CD14-positive monocyte (primary cell): ENCODE results near the gene INSM2. TPM values are rescaled to one million over a fixed set of nuclear protein-coding genes. Genes with fewer than 3 reads are reported as not detected.

Experiments
- DNase-seq, 3 donors: peaks; one replicate each; pipeline ENCODE4 v3.0.0-alpha.2; 2011 to 2022
- H2AFZ ChIP-seq: 2 replicates; pipeline ENCODE4 v1.6.0; 2012; ENCODE audit warnings: mild to moderate bottlenecking, low read depth, low read length, inconsistent platforms; ENCODE audit not compliant: insufficient read depth, poor library complexity, severe bottlenecking
- H3K27ac ChIP-seq, 2 donors: 1 replicate in 1 of 2; 2 replicates in 1 of 2; pipeline ENCODE4 v1.5.1; 2012 to 2013; ENCODE audit warnings: low read length in 2 of 2, control low read depth in 1 of 2, inconsistent platforms in 1 of 2, low read depth in 1 of 2, mild to moderate bottlenecking in 1 of 2
- H3K27me3 ChIP-seq, 2 donors: one replicate each; pipeline versions ENCODE4 v1.6.0 to v1.6.1; 2011 to 2013; ENCODE audit warnings: low read length in 2 of 2; ENCODE audit not compliant: control insufficient read depth in 2 of 2, insufficient read depth in 2 of 2
- H3K36me3 ChIP-seq, 2 donors: replicated peaks in 1 of 2; 1 replicate in 1 of 2; 2 replicates in 1 of 2; pipeline versions ENCODE4 v1.5.1 to v1.6.1; 2012 to 2013; ENCODE audit warnings: low read length in 2 of 2, control low read depth in 1 of 2, inconsistent platforms in 1 of 2, mild to moderate bottlenecking in 1 of 2; ENCODE audit not compliant: insufficient read depth in 2 of 2, control insufficient read depth in 1 of 2
- H3K4me1 ChIP-seq, 2 donors: 1 replicate in 1 of 2; 2 replicates in 1 of 2; pipeline versions ENCODE4 v1.5.1 to v1.6.1; 2012 to 2013; ENCODE audit warnings: low read length in 2 of 2, control low read depth in 1 of 2, inconsistent platforms in 1 of 2, mild to moderate bottlenecking in 1 of 2, moderate library complexity in 1 of 2; ENCODE audit not compliant: insufficient read depth in 2 of 2, control insufficient read depth in 1 of 2
- H3K4me2 ChIP-seq: replicated peaks from 2 replicates; pipeline ENCODE3; 2012; ENCODE audit warnings: low read length, moderate library complexity, mild to moderate bottlenecking; ENCODE audit not compliant: poor library complexity, severe bottlenecking; ENCODE audit errors: extremely low read depth
- H3K4me3 ChIP-seq, 3 experiments: fragments of 200-600 bp in 1 of 3; sonication (generic) in 1 of 3; replicated peaks in 1 of 3; 1 replicate in 2 of 3; 2 replicates in 1 of 3; pipeline ENCODE4 v1.5.1; 2011 to 2013; ENCODE audit warnings: low read length in 3 of 3, mild to moderate bottlenecking in 3 of 3, control low read depth in 2 of 3, low read depth in 2 of 3, inconsistent platforms in 1 of 3, moderate library complexity in 1 of 3
- H3K79me2 ChIP-seq: 2 replicates; pipeline ENCODE4 v1.6.0; 2012; ENCODE audit warnings: mild to moderate bottlenecking, control low read depth, inconsistent platforms, low read length, moderate library complexity; ENCODE audit not compliant: insufficient read depth
- H3K9ac ChIP-seq: 2 replicates; pipeline ENCODE4 v1.6.0; 2017; ENCODE audit warnings: low read length, mild to moderate bottlenecking; ENCODE audit not compliant: insufficient read depth, poor library complexity, severe bottlenecking
- H3K9me3 ChIP-seq, 2 donors: replicated peaks in 1 of 2; 1 replicate in 1 of 2; 2 replicates in 1 of 2; pipeline versions ENCODE4 v1.5.1 to v1.6.1; 2012 to 2013; ENCODE audit warnings: low read length in 2 of 2, control low read depth in 1 of 2; ENCODE audit not compliant: control insufficient read depth in 1 of 2, insufficient read depth in 1 of 2
- H4K20me1 ChIP-seq: 2 replicates; pipeline ENCODE4 v1.6.0; 2012; ENCODE audit warnings: mild to moderate bottlenecking, low read length, control low read depth, moderate library complexity; ENCODE audit not compliant: insufficient read depth
- H3K27ac Mint-ChIP-seq, 7 donors: one replicate each; pipeline ENCODE4 v1.8.0; 2020; ENCODE audit warnings: mild to moderate bottlenecking in 7 of 7, mixed read lengths in 7 of 7, moderate library complexity in 6 of 7, inconsistent platforms in 2 of 7
- H3K27me3 Mint-ChIP-seq, 3 donors: one replicate each; pipeline ENCODE4 v1.8.0; 2021 to 2022; ENCODE audit warnings: low read depth in 3 of 3, mild to moderate bottlenecking in 3 of 3, mixed read lengths in 3 of 3, moderate library complexity in 3 of 3, inconsistent platforms in 1 of 3
- H3K36me3 Mint-ChIP-seq, 2 donors: one replicate each; pipeline ENCODE4 v1.8.0; 2020; ENCODE audit warnings: mixed read lengths in 2 of 2, inconsistent platforms in 1 of 2, mild to moderate bottlenecking in 1 of 2
- H3K4me1 Mint-ChIP-seq: one replicate; pipeline ENCODE4 v1.8.0; 2020; ENCODE audit warnings: mild to moderate bottlenecking, mixed read lengths
- H3K4me3 Mint-ChIP-seq, 2 donors: one replicate each; pipeline ENCODE4 v1.8.0; 2020; ENCODE audit warnings: mild to moderate bottlenecking in 2 of 2, mixed read lengths in 2 of 2, moderate library complexity in 1 of 2
- H3K9me3 Mint-ChIP-seq, 7 donors: one replicate each; pipeline ENCODE4 v1.8.0; 2020 to 2022; ENCODE audit warnings: mixed read lengths in 7 of 7, mild to moderate bottlenecking in 6 of 7, moderate library complexity in 6 of 7, inconsistent platforms in 2 of 7
- CTCF ChIP-seq: fragments of 200-600 bp; IDR thresholded peaks from one replicate; pipeline ENCODE4 v1.8.0; 2022; ENCODE audit warnings: antibody characterized with exemption, mild to moderate bottlenecking
- WGBS: methylation state at CpG from one replicate; pipeline ENCODE4 v1.1.5; 2013; ENCODE audit warnings: missing lambda C conversion rate; ENCODE audit not compliant: insufficient coverage; 5-methylcytosine and 5-hydroxymethylcytosine counted together
- intact Hi-C, 2 donors: fragments of 100-400 bp; cut with micrococcal nuclease; formaldehyde crosslinking; loops; one replicate each; pipeline versions ENCODE4 v1.15.0 to v1.15.1; 2023
- polyA minus RNA-seq: library from RNA; depleted of rRNA, polyadenylated mRNA; stranded (reverse); fragments of >200 nt; gene quantifications from 2 replicates; pipeline ENCODE4 v1.2.3, GENCODE V29; 2012
- polyA plus RNA-seq, 3 donors: library from polyadenylated mRNA; depleted of rRNA in 1 of 3; unstranded in 2 of 3; stranded (reverse) in 1 of 3; fragments of 300-500 nt in 2 of 3; fragments of >200 nt in 1 of 3; fragmentation: Illumina TruSeq in 2 of 3; gene quantifications; 1 replicate in 2 of 3; 2 replicates in 1 of 3; pipeline ENCODE4 v1.2.3, GENCODE V29; 2012 to 2021
- total RNA-seq, 12 experiments: library from RNA in 1 of 12; stranded (reverse) in 1 of 12; fragments of 120-200 nt in 1 of 12; gene quantifications; one replicate each; pipeline ENCODE4 v1.2.4 and lab custom pipeline; 2013 to 2026; ENCODE audit warnings: mixed read lengths in 6 of 12, inconsistent platforms in 1 of 12

The INSM2 gene
- 0.02 TPM for total RNA-seq (2013)
- polyA plus RNA-seq (not detected), polyA minus RNA-seq (not detected in 2 replicates), total RNA-seq (lab: John Stamatoyannopoulos, UW) (0 to 0.45 (median 0.12) reads per million in 11 experiments)

GRCh38 chr14:35533357-35534207 lies at the start of gene INSM2:
INSM2 (plus strand) TSS chr14:35534164; CDS start chr14:35534253, 89 bp downstream.
- H3K27ac Mint-ChIP-seq = no peak within 1 kb of the TSS
- intact Hi-C loops = no loop called here

More at GRCh38 chr14:35533357-35534207, at the start of gene INSM2:
- Histone ChIP-seq H3K4me2 (peak within 1 kb of the TSS; percentile 82), H3K9me3 (peaks cover 0 to 36% of the 10 kb centered on the region in 2 donors), H2AFZ (peak within 1 kb of the TSS; percentile 69), H3K9ac (no peak within 1 kb of the TSS), H3K79me2 (no peaks in the 10 kb centered on the region), H3K4me1 (peaks cover 12 to 28% of the 10 kb centered on the region in 2 donors), H3K36me3 (no peaks in the 10 kb centered on the region), H3K4me3 (peak within 1 kb of the TSS; percentile 21 to 69 (median 30)), H3K27me3 (peaks cover 59 to 76% of the 10 kb centered on the region in 2 donors), H3K27ac (no peak within 1 kb of the TSS), H4K20me1 (no peaks in the 10 kb centered on the region)
- peak within 1 kb of the TSS; percentile 70 to 87 for H3K4me3 Mint-ChIP-seq
- WGBS = under 1% methylated on average over 99 of the region's 100 CpGs
- peaks cover 0 to 16% (median 2%) of the 10 kb centered on the region in 7 donors for H3K9me3 Mint-ChIP-seq
- H3K4me1 Mint-ChIP-seq = peaks cover 13% of the 10 kb centered on the region
- TF ChIP-seq CTCF = no peak
- H3K27me3 Mint-ChIP-seq = peaks cover 64 to 75% (median 69%) of the 10 kb centered on the region in 3 donors
- peak in 2 of 3 donors; percentile 2 to 3 for DNase-seq
- H3K36me3 Mint-ChIP-seq = peaks cover 5 to 12% of the 10 kb centered on the region in 2 donors
